ENCODE results near the gene PTPRN2. TPM values are rescaled to one million over a fixed set of nuclear protein-coding genes. Genes with fewer than 3 reads are reported as not detected.

PTPRN2 gene
- total and polyA plus RNA-seq, 2 donors (not counting 3 experiments of a cell fraction or from before 2014, with no cell fraction given), result 0.62 to 0.88 TPM

- BruUV-seq (replicated peaks), result no TSS peak
- no peaks in the 10 kb centered on the region for H3K4me1 ChIP-seq (ENCODE audit: control insufficient read depth, extremely low read depth, insufficient read depth, low read length)
- DNase-seq (ENCODE audit: low read depth, low spot score), result no peak
- H3K4me2 ChIP-seq (ENCODE audit: insufficient read depth, low read length), result no peak overlapping the region
- FAIRE-seq, result no peak
- H3K9me3 ChIP-seq (replicated peaks; ENCODE audit: control insufficient read depth, insufficient read depth, low read length), result peaks cover 6% of the 10 kb centered on the region
- H4K20me1 ChIP-seq (replicated peaks; ENCODE audit: control insufficient read depth, extremely low read depth, insufficient read depth, low read length), result no peaks in the 10 kb centered on the region
- no peak overlapping the region for H2AFZ ChIP-seq (ENCODE audit: low read depth, low read length)
- no peaks in the 10 kb centered on the region for H3K79me2 ChIP-seq (ENCODE audit: control insufficient read depth, insufficient read depth, low read length)
- no peak overlapping the region for H3K9ac ChIP-seq (replicated peaks; ENCODE audit: extremely low read depth, insufficient read depth, low read length)
- no peaks in the 10 kb centered on the region for H3K36me3 ChIP-seq (ENCODE audit: control insufficient read depth in 2 of 2, extremely low read depth in 1 of 2, insufficient read depth in 2 of 2, low read length in 2 of 2)
- intact Hi-C loops (cut with micrococcal nuclease), result no loop called here
- dilution Hi-C loops (cut with MboI; ENCODE audit: extremely low pct_ligation_motif_present, low sequenced_read_pairs), result no loop called here
- H3K27ac ChIP-seq (ENCODE audit: insufficient read depth, low read depth, low read length), result no peak overlapping the region
- TF ChIP-seq JUN (IDR thresholded peaks at IDR 0.05; ENCODE audit: borderline replicate concordance, insufficient read depth, insufficient read length, low read depth), result no peak
- TF ChIP-seq MAX (IDR thresholded peaks at IDR 0.05; ENCODE audit: insufficient read depth, insufficient read length), result no peak
- no peak for TF ChIP-seq FOS (IDR thresholded peaks at IDR 0.05; ENCODE audit: borderline replicate concordance, insufficient read depth, low read length)
- TF ChIP-seq MYC (IDR thresholded peaks at IDR 0.05; ENCODE audit: low read depth, low read length), result no peak
- TF ChIP-seq EZH2 (IDR thresholded peaks at IDR 0.05; ENCODE audit: borderline replicate concordance, low read depth, low read length, severe bottlenecking), result no peak
- TF ChIP-seq GATA2 (IDR thresholded peaks at IDR 0.05; ENCODE audit: insufficient read depth, insufficient read length, low read depth, low read length), result no peak
- no peak for TF ChIP-seq CTCF (IDR thresholded peaks at IDR 0.05; ENCODE audit: extremely low read depth in 1 of 2, insufficient read depth in 1 of 2, low read depth in 1 of 2, low read length in 2 of 2)
- no peak for TF ChIP-seq POLR2AphosphoS5 (IDR thresholded peaks at IDR 0.05; ENCODE audit: insufficient read depth, low read depth, low read length)
- TF ChIP-seq POLR2A (IDR thresholded peaks at IDR 0.05; ENCODE audit: low read depth, low read length), result no peak
- H3K4me3 ChIP-seq (replicated peaks in 1 of 3; ENCODE audit: insufficient read depth in 1 of 3, low read depth in 1 of 3, low read length in 3 of 3), result no peak overlapping the region
- ChIA-PET CTCF (no interaction called here), POLR2A (no interaction called here)
- no peaks in the 10 kb centered on the region for H3K9me1 ChIP-seq (replicated peaks; ENCODE audit: control insufficient read depth, extremely low read depth, insufficient read depth, low read length)
- no peaks in the 10 kb centered on the region for H3K27me3 ChIP-seq (ENCODE audit: control insufficient read depth in 2 of 2, insufficient read depth in 2 of 2, low read length in 2 of 2)
These were observed 613.5 kb downstream of the PTPRN2 start for GRCh38 chr7:157973971-157974677.

All from endothelial cell of umbilical vein (primary cell).